NCI-H345 treated with DMSO at 0.1 percent for 48 hours (cell line): ENCODE data around the gene SPECC1.
"Not testable (repeated sequence)": the region's sequence is repeated elsewhere in the genome, so short reads cannot be mapped to it uniquely, and the experiment has no call there.

Experiments
- DNase-seq: peaks from one replicate; lab custom pipeline; 2025; ENCODE audit not compliant: unreplicated experiment; lab: John Stamatoyannopoulos, UW

SPECC1 gene

GRCh38 chr17:20226814-20227482, 217.8 kb downstream of the SPECC1 start:
- peak; percentile 12 for DNase-seq

GRCh38 chr17:20227720-20228370, 218.7 kb downstream of the SPECC1 start:
- DNase-seq = not testable (repeated sequence)

- no peak for DNase-seq
These were observed 219.3 kb downstream of the SPECC1 start for GRCh38 chr17:20228410-20228809.

GRCh38 chr17:20228860-20229259, 219.7 kb downstream of the SPECC1 start:
- DNase-seq = no peak

GRCh38 chr17:20230924-20231323, 221.8 kb downstream of the SPECC1 start:
- no peak for DNase-seq

- DNase-seq = no peak
These were observed 223.5 kb downstream of the SPECC1 start for GRCh38 chr17:20232611-20233010.

GRCh38 chr17:20234276-20234675, 225.1 kb downstream of the SPECC1 start:
- no peak for DNase-seq

GRCh38 chr17:20235747-20236146, 226.6 kb downstream of the SPECC1 start:
- DNase-seq = no peak

- no peak for DNase-seq
These were observed 227.5 kb downstream of the SPECC1 start for GRCh38 chr17:20236578-20237227.

- not testable (repeated sequence) for DNase-seq
These were observed 230.6 kb downstream of the SPECC1 start for GRCh38 chr17:20239776-20240175.

GRCh38 chr17:20241855-20242254, 232.7 kb downstream of the SPECC1 start:
- no peak for DNase-seq

GRCh38 chr17:20242271-20242670, 233.1 kb downstream of the SPECC1 start:
- no peak for DNase-seq

- no peak for DNase-seq
These were observed 234.4 kb downstream of the SPECC1 start for GRCh38 chr17:20243524-20243923.

- DNase-seq = no peak
These were observed 235.5 kb downstream of the SPECC1 start for GRCh38 chr17:20244671-20245070.

- DNase-seq = no peak
These were observed 237.5 kb downstream of the SPECC1 start for GRCh38 chr17:20246692-20247091.

- no peak for DNase-seq
These were observed 244.2 kb downstream of the SPECC1 start for GRCh38 chr17:20253323-20253722.

- DNase-seq = no peak
These were observed 245.4 kb downstream of the SPECC1 start for GRCh38 chr17:20254541-20254940.

GRCh38 chr17:20256144-20256543, 247.0 kb downstream of the SPECC1 start:
- DNase-seq = no peak

- DNase-seq = no peak
These were observed 247.8 kb downstream of the SPECC1 start for GRCh38 chr17:20257008-20257407.

GRCh38 chr17:20257798-20258197, 248.6 kb downstream of the SPECC1 start:
- no peak for DNase-seq

GRCh38 chr17:20259668-20260067, 250.5 kb downstream of the SPECC1 start:
- DNase-seq = no peak

GRCh38 chr17:20260268-20260667, 251.1 kb downstream of the SPECC1 start:
- no peak for DNase-seq
